Upper lobe of left lung (tissue), 6 donors: Measurements from ENCODE around the gene PDAP1. TPM values are rescaled to one million over a fixed set of nuclear protein-coding genes. Genes with fewer than 3 reads are reported as not detected.
"Not testable (repeated sequence)": the region's sequence is repeated elsewhere in the genome, so short reads cannot be mapped to it uniquely, and the experiment has no call there.

ENCODE experiments used
- ATAC-seq, 2 donors: fragments of 200-7000 bp; cut with Tn5 transposase; one replicate each; pipeline ENCODE4 v1.9.1; 2022; ENCODE audit warnings: mild to moderate bottlenecking in 2 of 2, moderate library complexity in 2 of 2; ENCODE audit not compliant: low FRiP score in 2 of 2
- DNase-seq, 2 donors: peaks; one replicate each; pipeline ENCODE4 v3.0.0-alpha.2; 2019 to 2020
- H3K27ac ChIP-seq, 4 donors: fragments of 200-600 bp; sonication (generic); one replicate each; pipeline ENCODE4 v1.5.1; 2016 to 2019
- H3K27me3 ChIP-seq, 4 donors: fragments of 200-600 bp; sonication (generic); one replicate each; pipeline ENCODE4 v1.5.1; 2017 to 2019
- H3K36me3 ChIP-seq, 4 donors: fragments of 200-600 bp; sonication (generic); one replicate each; pipeline ENCODE4 v1.5.1; 2016 to 2019
- H3K4me1 ChIP-seq, 4 donors: fragments of 200-600 bp; sonication (generic); one replicate each; pipeline ENCODE4 v1.5.1; 2018 to 2019
- H3K4me3 ChIP-seq, 4 donors: fragments of 200-600 bp; sonication (generic); one replicate each; pipeline ENCODE4 v1.5.1; 2017 to 2019; ENCODE audit warnings: mild to moderate bottlenecking in 2 of 4, moderate library complexity in 1 of 4
- H3K9me3 ChIP-seq, 4 donors: fragments of 200-600 bp; sonication (generic); one replicate each; pipeline ENCODE4 v1.5.1; 2018 to 2019
- CTCF ChIP-seq, 6 experiments: fragments of 450-650 bp in 4 of 6; fragments of 200-600 bp in 2 of 6; sonication (generic) in 2 of 6; IDR thresholded peaks; one replicate each; pipeline ENCODE4 v1.5.1; 2016 to 2019; ENCODE audit warnings: antibody characterized with exemption in 6 of 6
- EP300 ChIP-seq, 4 donors: sonication (generic); formaldehyde crosslinking; IDR thresholded peaks; one replicate each; pipeline ENCODE4 v1.5.1; 2017; ENCODE audit warnings: antibody characterized with exemption in 4 of 4, control low read depth in 2 of 4
- POLR2A ChIP-seq, 4 donors: fragments of 450-650 bp; IDR thresholded peaks; one replicate each; pipeline ENCODE4 v1.5.1; 2016 to 2017; ENCODE audit warnings: antibody characterized with exemption in 4 of 4, mild to moderate bottlenecking in 2 of 4
- POLR2AphosphoS5 ChIP-seq, 2 donors: sonication (generic); formaldehyde crosslinking; IDR thresholded peaks; one replicate each; pipeline ENCODE4 v1.5.1; 2017; ENCODE audit warnings: antibody characterized with exemption in 2 of 2
- WGBS, 2 donors: methylation state at CpG; one replicate each; pipeline ENCODE4 v1.1.5; 2017 to 2018; 5-methylcytosine and 5-hydroxymethylcytosine counted together
- total RNA-seq, 6 donors: library from RNA; depleted of rRNA in 4 of 6; stranded (reverse); fragments of >200 nt in 4 of 6; gene quantifications; one replicate each; pipeline versions ENCODE4 v1.1.0 to v1.2.1, GENCODE V29; 2016 to 2021
- donor health status: DM: no; HTN: no; CAD: no; lungs with moderate emphysema.
- donor health status: DM: no; HTN: yes; CAD: no; lungs with severe emphysema.

Gene PDAP1
- total RNA-seq, 6 donors from 2014 or later = 31.4 to 76.0 (median 67.4) TPM

DNA sequence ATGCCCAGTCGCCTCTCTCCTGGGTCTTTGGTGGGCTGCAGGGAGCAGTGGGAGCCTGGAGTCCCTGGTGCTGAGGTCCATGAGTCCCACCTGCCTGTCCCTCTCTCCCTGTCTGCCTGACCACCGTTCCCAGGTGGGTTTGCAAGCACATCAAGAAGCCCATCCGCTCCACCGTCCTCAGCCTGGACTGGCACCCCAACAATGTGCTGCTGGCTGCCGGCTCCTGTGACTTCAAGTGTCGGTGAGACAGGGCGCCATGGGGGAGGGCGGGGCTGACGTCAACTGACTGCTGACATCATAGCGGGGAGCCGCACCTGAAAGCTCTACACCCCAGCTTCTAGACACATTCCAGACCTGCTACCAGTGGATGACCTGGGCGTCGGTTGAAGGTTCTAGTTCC lies 18.6 kb downstream of the PDAP1 start:
- no peak overlapping the region for H3K4me3 ChIP-seq
- H3K4me1 ChIP-seq = peaks cover 13 to 22% (median 18%) of the 10 kb centered on the region in 4 donors
- no peak overlapping the region for H3K27ac ChIP-seq
- WGBS, 2 donors = 93 to 95% methylated on average over 10 to 12 of the region's 13 CpGs
- TF ChIP-seq EP300 (IDR thresholded peaks at IDR 0.05) (no peak), CTCF (IDR thresholded peaks at IDR 0.05) (no peak)
- ATAC-seq (no peak), DNase-seq (no peak)
- H3K36me3 ChIP-seq = peaks cover 24 to 88% (median 76%) of the 10 kb centered on the region in 4 donors
- H3K9me3 ChIP-seq = no peaks in the 10 kb centered on the region
- H3K27me3 ChIP-seq = no peaks in the 10 kb centered on the region

DNA sequence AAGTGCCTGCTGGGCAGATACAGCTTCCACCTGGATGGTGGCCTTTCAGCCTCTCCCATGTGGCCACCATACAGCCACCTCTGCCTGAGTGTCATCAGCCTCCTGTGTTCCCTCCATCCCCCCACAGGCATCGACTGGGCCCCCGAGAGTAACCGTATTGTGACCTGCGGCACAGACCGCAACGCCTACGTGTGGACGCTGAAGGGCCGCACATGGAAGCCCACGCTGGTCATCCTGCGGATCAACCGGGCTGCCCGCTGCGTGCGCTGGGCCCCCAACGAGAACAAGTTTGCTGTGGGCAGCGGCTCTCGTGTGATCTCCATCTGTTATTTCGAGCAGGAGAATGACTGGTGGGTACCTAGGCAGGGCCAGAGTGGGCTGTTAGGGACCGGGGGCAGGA lies 20.5 kb downstream of the PDAP1 start:
- TF ChIP-seq POLR2AphosphoS5 (IDR thresholded peaks at IDR 0.05) (no peak), POLR2A (IDR thresholded peaks at IDR 0.05) (no peak), EP300 (IDR thresholded peaks at IDR 0.05) (no peak), CTCF (IDR thresholded peaks at IDR 0.05) (no peak)
- H3K4me3 ChIP-seq = no peak overlapping the region
- peaks cover 24 to 74% (median 64%) of the 10 kb centered on the region in 4 donors for H3K36me3 ChIP-seq
- H3K4me1 ChIP-seq = peaks cover 8 to 15% (median 12%) of the 10 kb centered on the region in 4 donors
- no peaks in the 10 kb centered on the region for H3K27me3 ChIP-seq
- WGBS, 2 donors = 94 to 97% methylated on average over 14 to 20 of the region's 20 CpGs
- H3K27ac ChIP-seq = no peak overlapping the region
- H3K9me3 ChIP-seq = no peaks in the 10 kb centered on the region
- DNase-seq (no peak), ATAC-seq (no peak)

GRCh38 chr7:99387239-99387635 lies 21.2 kb downstream of the PDAP1 start:
- 79 to 82% methylated on average over 14 of the region's 14 CpGs for WGBS, 2 donors
- H3K9me3 ChIP-seq, H3K4me3 ChIP-seq, ATAC-seq, H3K27me3 ChIP-seq, H3K4me1 ChIP-seq, DNase-seq, H3K27ac ChIP-seq: not testable (repeated sequence)
- H3K36me3 ChIP-seq = peaks cover 24 to 74% (median 63%) of the 10 kb centered on the region in 4 donors

DNA sequence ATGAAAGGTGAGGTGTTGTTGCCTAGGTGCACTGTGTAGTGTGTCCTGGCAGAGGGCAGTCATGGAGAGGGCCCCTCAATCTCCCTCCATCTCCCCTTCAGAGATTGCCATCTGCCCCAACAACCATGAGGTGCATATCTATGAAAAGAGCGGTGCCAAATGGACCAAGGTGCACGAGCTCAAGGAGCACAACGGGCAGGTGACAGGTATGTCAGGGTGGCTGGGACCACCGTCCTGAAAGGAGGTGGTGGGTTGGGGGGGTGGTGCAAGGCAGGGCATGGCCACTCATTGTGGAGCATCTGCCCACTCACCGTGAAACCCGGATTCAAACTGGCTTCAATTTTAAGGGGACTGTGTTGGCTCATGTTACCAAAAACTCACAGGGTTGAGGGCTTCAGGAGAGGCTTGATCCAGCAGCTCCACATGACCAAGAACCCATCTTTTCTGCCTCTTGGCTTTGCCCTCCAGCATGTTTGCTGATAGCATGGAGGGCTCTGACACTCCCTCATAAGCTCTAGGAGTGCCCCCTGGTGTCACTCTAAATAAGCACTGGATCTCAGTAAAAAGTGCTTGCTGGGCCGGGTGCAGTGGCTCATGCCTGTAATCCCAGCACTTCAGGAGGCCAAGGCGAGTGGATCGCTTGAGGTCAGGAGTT lies 21.7 kb downstream of the PDAP1 start:
- Histone ChIP-seq H3K4me1 (peaks cover 1 to 10% (median 5%) of the 10 kb centered on the region in 4 donors), H3K36me3 (peaks cover 24 to 70% (median 61%) of the 10 kb centered on the region in 4 donors), H3K4me3 (no peak overlapping the region), H3K9me3 (no peaks in the 10 kb centered on the region), H3K27ac (peak overlapping the region in 1 of 4 donors; percentile 11), H3K27me3 (no peaks in the 10 kb centered on the region)
- no peak for DNase-seq
- ATAC-seq = peak; percentile 16 to 37
- TF ChIP-seq CTCF (IDR thresholded peaks at IDR 0.05) (peak in 3 of 6 experiments; percentile 19 to 34 (median 25)), POLR2AphosphoS5 (IDR thresholded peaks at IDR 0.05) (no peak)
- WGBS, 2 donors = 89 to 91% methylated on average over 7 to 9 of the region's 9 CpGs

- no peaks in the 10 kb centered on the region for H3K27me3 ChIP-seq
- no peak overlapping the region for H3K4me3 ChIP-seq
- H3K4me1 ChIP-seq = peaks cover 13 to 22% (median 17%) of the 10 kb centered on the region in 4 donors
- WGBS, 2 donors = 61% methylated on average over 8 of the region's 8 CpGs; no CpG with 5 or more reads in 1 of the 2 donors
- H3K27ac ChIP-seq = peak overlapping the region in 1 of 4 donors; percentile 0
- TF ChIP-seq EP300 (IDR thresholded peaks at IDR 0.05) (no peak), POLR2AphosphoS5 (IDR thresholded peaks at IDR 0.05) (no peak), CTCF (IDR thresholded peaks at IDR 0.05) (no peak), POLR2A (IDR thresholded peaks at IDR 0.05) (no peak)
- H3K9me3 ChIP-seq = no peaks in the 10 kb centered on the region
- ATAC-seq = no peak
- peaks cover 18 to 67% (median 51%) of the 10 kb centered on the region in 4 donors for H3K36me3 ChIP-seq
- no peak for DNase-seq
These were observed 22.8 kb downstream of the PDAP1 start for GRCh38 chr7:99385564-99385963.
